Fibroblast of peridontal ligament (primary cell): Measurements from ENCODE around the gene CD84.
"Not testable (repeated sequence)": the region's sequence is repeated elsewhere in the genome, so short reads cannot be mapped to it uniquely, and the experiment has no call there.

Source experiments
- DNase-seq: peaks from one replicate; pipeline ENCODE4 v3.0.0-alpha.2; 2010; ENCODE audit errors: extremely low read depth

Gene CD84, protein sequence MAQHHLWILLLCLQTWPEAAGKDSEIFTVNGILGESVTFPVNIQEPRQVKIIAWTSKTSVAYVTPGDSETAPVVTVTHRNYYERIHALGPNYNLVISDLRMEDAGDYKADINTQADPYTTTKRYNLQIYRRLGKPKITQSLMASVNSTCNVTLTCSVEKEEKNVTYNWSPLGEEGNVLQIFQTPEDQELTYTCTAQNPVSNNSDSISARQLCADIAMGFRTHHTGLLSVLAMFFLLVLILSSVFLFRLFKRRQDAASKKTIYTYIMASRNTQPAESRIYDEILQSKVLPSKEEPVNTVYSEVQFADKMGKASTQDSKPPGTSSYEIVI

DNA sequence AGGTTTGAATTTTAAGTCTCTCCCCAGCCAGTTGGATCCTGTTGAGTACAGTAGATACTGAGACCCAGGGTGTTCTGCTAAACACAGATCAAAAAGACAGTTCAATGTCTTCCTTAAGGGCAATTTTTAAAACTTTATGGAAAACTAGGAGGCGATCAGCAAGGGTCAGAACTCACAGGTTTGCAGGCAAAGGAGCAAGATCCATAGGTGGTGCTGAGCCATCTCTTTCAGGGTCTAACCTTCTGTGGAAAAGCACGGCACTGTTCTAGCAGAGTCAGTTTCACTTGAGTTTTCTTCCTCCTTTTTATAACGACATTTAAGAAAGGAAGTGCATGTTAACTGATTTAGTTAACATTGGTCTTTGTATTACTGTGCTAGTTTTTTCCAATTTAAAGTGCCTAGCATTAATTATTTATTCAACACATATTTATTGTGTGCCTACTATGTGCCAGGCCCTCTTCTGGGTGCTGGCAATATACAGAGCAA lies at the start of gene CD84:
Gene CD84 (minus strand): TSS at position 281 of the 486 bp plus-strand sequence. CDS start 59 bp downstream, at position 222.
- DNase-seq, result no peak

DNA sequence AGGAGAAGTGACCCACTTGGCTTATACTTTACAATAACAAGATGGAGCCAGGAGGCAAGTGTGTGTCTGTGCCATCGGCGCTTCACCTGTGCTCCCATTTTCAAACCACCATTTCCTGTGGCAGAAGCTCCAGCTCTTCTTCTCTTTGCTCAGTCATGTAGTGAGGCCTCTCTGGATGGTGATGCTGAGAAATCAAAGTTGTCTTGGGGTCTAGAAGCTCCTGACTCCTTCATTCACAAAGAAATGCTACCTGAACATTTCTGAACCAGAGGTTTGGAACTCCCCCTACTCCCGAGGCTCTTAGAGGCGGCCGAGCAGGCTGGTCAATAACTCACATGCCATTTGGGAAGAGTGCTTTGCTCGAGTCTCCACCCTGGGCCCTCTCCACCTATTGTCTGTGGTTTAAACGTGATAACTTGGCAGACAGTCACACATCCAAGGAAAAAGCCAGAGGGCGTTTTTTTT lies 49.5 kb upstream of the CD84 start:
- no peak for DNase-seq

DNA sequence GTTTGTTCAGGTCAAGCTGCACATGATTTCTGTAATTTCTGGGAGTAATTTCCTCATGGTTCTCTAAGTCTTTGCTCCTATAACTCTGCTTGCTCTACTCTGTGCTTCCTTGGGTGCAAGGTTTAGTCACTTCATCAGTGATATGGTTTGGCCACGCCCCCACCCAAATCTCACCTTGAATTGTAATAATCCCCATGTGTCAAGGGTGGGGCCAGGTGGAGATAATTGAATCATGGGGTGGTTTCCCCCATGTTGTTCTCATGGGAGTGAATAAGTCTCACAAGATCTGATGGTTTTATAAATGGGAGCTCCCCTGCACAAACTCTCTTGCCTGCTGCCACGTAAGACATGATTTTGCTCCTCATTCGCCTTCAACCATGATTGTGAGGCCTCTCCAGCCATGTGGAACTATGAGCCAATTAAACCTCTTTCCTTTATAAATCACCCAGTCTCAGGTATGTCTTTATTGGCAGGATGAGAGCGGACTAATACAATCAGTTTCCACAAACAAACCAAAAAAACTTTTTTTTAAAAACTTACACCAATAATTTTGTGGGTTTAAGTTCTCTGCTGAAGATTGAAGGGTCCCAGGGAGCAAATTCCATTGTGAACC lies 48.5 kb upstream of the CD84 start:
- not testable (repeated sequence) for DNase-seq

DNA sequence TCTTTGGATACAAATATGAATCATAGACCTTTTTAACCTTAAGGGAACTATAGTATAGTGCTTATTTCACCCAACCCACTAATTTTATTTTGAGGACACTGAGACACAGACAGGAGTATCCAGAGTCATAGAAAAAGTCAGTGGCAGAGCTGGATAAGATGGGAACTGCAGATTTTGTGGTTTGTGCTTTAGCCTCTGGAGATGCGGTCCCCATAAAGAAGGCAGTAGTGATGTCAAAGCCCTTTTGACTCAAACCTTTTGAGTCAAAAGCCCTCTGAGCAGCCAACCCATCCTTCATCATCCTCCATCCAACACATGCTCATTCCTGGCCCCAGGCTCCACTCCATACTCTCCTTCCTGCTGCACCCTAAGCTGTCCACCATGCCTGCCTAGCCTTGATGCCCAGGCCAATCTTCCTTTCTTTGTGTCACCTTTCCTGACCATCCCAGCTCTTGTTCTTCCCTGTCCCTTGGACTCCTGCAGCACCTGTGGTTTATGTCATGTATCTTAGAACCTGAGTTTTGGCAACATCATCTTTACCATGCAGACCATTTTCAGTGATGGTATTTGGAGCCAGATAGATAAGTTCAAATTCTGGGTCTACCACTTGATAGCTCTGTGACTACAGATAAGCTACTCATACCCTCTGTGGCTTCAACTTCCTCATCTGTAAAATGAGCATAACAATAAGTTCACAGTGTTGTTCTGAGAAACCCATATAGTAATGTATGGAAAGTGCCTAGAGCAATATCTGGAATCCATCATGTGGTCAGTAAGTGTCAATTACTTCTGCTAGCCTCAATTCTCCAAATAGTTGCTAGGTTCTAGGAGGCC lies 47.4 kb upstream of the CD84 start:
- no peak for DNase-seq

DNA sequence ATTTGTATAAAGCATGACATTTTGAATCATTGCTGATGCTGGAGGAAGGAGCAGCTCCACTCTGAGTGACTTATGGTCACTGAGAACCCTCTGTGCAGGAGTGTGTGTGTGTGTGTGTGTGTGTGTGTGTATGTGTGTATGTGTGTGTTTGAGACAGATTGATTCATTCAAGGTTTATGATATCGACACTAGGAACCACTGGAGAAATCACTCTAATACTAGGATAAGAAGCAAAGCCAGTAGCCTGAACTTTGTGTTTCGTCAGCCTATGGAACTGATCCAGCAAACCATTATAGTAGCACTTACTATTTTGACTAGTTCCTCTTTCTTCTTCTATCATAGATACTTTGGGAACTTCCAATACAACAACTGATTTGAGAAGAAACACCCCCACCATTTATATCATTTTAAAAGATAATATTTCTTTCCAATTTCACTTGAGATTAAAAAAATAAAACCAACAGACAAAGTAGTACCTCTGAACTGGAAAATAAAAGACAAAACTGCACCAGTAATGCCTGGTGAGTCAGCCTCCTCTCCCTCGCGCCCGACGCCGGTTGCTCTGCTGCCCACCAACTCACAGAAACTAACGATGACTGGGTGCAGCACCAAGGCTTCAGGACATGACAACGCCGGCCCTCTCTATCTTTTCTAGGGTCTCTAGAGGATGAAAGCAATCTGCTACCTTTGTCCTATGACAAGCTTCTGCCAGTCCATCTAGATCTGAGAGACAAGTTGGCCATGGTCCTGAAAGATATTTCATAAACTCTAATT lies 46.6 kb upstream of the CD84 start:
- DNase-seq, result no peak

DNA sequence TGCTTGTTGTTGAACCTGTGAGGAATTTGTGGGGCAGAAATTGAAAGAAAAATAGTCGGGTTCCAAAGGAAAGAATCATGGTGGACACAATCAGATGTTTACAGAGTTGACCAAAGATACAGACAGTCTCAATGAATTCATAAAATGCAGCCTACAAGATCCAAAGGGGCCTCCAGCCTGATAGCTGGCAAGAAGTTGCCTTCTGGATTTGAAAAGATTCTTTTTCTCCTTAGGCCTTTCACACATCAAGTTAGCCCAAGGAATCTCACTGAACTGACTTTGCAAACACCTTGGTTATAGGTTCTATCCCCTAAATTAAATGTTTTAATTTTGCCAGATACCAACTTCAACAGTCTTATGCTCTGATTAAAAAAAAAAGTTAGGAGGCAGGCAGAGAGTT lies 46.0 kb upstream of the CD84 start:
- DNase-seq, result no peak

DNA sequence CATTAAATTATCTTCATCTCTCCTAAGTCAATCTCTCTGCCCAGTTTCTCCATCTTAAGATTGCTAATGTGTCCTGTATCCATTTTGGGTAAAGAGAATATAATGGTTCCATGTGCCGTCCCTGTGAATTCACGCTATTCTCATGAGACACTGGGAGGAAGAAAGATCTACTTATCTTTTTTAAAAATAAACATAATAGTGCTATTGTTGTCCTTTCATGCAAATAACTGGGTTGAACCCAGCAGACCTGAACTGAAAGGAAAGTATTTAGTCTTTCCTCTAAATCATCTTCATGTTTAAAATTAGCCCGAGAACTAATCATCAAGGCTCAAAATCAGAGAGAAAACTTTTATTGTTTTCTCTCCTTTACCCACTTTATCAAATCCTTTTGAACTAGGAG lies 45.2 kb upstream of the CD84 start:
- no peak for DNase-seq

DNA sequence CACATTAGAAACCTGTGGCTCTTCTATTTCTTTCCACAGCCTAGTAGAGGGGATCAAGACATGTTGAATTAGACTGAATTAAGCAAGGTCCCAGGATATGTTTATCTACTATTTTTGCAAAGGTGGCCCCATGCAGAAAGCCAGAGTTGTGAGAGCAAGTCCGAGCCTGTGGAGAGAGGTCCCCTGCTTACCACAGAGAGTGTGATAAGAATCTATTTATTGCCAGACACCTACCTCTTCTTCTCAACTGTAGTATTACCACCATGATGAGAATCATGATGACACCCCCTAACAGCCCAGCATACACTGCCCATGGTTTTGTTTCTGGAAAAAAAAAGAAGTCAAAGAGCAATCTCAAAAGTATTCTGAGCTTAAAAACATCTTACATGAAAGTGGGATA lies 44.6 kb upstream of the CD84 start:
- no peak for DNase-seq

DNA sequence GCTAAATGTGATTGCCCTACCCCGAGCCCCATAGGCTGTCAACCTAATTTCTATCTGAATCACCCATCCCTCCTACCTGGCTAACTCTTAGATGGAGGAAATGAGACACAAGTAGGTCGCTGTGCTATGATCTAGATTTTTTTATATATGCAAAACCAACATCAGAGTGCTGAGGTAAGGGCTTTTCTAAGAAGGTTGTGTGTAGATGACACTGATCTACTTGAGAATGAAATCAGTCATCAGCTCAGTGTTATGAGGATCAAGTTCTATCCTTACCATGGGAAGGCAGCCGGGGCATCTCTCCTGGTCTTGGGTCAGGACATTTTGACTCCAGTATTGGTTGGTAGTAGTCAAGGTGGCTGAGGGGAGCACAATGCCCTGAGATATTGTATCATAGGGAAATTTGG lies 43.9 kb upstream of the CD84 start:
- DNase-seq, result no peak

DNA sequence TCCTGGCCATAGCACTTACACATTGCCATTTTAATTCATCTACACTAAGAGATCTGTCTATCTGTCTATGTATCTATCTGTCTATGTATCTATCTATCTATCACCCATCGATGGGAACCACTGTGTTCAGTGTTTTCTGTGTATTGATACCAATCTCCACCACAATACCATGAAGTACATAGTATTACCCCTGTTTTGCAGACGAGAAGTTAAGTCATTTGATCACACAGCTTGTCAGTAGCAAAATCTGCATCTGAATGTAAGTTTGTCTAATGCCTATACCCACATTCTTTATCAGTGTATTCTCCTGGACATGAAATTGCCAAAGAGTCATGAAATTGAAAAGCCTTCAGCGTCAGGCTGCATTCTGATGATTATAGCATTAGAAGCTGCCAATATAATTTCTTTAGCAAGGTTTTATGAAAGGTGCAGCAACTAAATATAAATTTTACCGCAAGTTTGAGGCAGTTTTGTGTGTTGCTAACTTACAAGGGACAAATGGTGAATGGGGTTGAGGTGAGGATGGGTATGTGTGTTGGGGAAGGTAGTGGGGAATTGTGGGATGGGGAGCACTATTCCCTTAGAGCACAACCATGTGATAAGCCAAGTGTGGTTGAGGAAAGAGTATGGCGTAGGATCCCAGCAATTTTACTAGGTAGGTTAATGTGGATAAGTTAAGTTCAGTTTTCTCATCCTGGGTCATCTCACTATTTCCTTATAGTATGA lies 43.4 kb upstream of the CD84 start:
- no peak for DNase-seq

DNA sequence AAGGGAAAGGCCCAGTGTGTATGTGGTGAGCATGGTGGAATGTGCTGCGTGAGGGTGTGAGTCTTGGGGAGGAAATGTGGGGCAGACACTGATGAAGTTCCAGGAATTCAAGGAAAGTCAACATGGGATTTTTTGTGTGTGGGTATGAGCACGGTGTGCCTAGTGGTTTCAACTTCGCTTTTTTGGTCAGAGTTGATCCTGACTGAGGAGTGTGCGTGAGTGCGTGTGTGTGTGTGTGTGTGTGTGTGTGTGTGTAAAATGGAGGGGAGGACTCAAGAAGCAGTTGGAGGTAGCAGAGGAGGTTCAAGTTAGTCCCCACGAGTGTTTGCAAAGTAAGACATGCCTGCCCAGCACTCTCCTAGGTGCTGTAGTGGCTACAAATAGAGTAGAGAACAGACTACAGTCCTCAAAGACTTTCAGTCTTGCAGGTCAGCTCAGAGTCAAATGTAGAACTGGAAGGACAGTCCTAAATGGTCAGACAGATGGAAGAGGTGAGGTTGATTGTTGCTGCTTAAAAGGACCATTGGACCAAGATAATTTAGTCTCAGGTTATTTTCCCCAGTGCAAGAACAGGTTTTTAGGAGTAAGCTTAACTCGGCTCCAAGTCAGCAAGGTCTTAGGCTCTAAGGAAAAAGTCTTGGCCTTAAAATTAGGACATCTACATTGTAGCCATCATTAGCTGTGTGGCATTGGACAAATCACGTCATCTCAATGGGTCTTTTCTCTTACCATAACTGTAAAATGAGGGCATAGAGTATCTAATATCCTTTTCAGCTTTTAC lies 42.5 kb upstream of the CD84 start:
- no peak for DNase-seq

DNA sequence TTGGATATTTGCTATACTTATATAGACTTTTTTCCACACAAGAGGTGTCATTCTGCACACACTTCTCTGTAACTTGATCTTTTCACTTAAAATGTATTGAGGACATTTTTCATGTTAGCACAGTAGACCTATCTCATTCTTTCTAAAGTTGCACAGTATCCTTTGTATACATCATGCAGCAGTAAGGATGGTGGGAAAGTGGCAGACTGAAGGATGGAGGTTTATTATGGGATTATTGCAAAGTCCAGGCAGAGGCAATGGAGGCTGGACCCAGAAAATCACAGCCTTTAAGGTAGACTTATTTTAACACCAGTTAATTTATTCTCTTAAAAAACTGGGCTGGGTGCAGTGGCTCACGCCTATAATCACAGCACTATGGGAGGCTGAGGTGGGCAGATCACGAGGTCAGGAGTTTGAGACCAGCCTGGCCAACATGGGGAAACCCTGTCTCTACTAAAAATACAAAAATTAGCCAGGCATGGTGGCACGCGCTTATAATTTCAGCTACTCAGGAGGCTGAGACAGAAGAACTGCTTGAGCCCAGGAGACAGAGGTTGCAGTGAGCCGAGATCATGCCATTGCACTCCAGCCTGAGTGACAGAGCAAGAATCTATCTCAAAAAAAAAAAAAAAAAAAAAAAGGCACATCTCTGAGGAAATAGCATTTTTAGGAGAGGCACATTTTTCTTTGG lies 41.8 kb upstream of the CD84 start:
- DNase-seq, result no peak

DNA sequence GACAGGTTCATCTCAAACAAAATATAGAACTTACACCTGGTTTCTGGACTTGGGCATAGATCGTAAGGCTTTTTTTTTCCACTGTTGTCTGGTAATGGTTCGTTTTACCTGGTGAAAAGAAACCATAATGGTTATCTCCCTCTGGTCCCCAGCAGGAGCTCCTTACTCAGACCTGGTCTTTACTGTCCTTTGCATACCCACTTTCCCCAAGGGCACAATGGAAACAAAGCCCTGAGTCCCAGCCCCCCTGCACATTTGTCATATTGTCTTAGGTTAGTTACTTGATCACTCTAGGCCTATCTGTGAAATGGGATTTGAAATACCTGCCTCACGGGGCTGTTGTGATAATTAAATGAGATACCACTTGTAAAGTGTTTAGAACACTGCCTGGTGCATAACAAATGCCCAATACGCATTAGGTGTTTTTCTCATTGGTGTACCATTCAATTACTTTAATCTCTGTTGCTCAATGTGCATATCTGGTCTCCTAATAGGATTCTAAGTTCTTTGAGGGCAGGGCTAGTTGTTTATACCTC lies 40.5 kb upstream of the CD84 start:
- DNase-seq, result no peak

DNA sequence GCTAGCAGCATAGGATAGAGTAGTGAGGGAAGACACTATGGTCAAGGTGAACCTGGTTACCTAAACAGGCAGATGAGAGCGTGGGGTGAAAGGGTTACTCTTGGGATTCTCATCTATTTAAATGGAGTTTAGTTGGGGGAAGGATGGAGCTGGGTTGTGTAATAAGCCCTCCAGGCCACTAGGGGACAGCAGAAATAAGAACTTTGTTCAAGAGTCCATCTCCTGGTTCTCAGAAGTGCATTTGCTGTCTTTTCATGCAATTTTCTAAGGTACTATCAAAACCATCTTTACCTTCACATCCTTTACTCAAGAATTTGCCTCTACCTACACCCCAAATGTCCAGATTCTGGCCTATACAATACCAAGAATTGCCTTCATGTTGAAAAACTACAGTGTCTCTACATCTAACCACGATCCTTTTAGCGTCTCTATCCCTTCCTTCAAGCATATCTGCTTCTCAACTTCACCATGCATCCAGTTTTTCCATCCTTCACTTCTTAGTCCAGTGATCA lies 39.5 kb upstream of the CD84 start:
- no peak for DNase-seq

DNA sequence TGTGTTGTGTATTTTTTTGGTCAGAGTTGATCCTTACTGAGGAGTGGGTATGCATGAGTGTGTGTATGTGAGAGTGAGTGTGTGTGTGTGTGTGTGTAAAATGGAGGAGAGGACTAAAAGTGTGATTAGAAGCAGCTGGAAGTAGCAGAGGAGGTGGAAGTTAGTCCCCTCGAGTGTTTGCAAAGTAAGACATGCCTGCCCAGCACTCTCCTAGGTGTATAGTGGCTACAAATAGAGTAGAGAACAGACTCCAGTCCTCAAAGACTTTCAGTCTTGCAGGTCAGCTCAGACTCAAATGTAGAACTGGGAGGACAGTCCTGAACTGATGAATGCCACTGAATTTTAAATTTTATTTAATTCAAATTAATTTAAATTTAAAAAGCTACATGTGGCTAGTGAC lies 39.0 kb upstream of the CD84 start:
- DNase-seq, result no peak

DNA sequence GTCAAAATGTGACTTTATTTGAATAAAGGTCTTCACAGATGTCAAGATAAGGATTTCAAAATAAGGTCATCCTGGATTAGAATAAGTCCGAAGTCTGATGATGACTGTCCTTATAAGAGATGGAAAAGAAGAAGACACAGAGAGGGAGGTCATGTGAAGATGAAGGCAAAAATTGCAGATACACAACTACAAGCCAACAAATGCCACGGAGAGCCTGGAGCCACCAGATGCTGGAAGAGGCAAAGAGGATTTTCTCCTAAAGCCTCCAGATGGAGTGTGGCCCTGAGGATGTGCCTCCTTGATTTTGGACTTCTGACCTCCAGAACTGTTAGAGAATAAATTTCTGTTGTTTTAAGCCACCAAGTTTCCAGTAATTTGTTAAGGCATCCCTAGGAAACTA lies 36.4 kb upstream of the CD84 start:
- no peak for DNase-seq

DNA sequence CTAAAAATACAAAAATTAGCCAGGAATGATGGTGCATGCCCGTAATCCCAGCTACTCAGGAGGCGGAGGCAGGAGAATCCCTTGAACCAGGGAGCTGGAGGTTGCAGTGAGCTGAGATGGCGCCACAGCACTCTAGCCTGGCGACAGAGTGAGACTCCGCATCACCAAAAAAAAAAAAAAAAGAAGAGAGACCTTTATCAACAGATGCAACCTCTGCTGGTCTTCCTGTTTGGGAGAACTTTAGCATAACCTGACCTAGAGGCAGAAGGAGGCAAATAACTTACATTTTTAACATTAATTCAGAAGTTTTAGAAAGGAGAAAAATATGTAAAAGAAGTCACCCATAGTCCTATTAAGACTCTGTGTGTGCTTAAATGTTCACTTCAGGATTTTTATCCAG lies 35.1 kb upstream of the CD84 start:
- no peak for DNase-seq

DNA sequence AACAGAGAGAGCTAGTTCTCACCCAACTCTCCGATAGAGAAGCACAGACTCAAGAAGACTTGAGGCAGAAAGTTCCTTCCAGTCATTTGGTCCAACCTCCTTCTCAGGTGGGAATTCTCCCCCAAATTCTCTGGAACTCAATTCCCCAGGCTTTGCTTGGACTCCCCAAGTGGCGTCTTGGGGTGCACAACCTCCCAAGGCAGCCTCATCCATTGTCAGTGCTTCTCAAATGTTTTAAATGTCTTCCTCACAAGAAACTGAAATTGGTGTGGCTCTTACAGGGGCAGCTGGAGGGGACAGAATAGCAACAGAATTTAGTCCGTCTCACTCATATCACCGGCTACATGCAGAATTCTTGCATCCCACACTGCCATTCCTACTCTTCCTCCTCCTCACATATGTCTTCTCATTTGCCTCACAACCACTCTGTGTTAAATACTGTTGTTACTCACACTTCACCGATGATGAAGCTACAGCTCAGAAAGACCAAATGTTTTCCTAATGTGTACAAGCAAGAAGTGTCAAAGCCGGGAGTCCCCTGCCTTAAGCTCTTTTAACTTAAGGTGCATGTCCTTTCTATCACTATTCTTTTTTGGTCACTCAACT lies 33.4 kb upstream of the CD84 start:
- DNase-seq, result no peak
